Glutamatergic neuron (in vitro differentiated cells): ENCODE results near the gene ALPP. TPM values are rescaled to one million over a fixed set of nuclear protein-coding genes. Genes with fewer than 3 reads are reported as not detected.
"Not testable (repeated sequence)": the region's sequence is repeated elsewhere in the genome, so short reads cannot be mapped to it uniquely, and the experiment has no call there.

Experiments used
- DNase-seq: peaks from one replicate; pipeline ENCODE4 v3.0.0; 2022
- H3K27ac Mint-ChIP-seq: one replicate; pipeline ENCODE4 v1.8.0; 2020; ENCODE audit warnings: mild to moderate bottlenecking, mixed read lengths, inconsistent platforms; ENCODE audit not compliant: unreplicated experiment
- H3K27me3 Mint-ChIP-seq: one replicate; pipeline ENCODE4 v1.8.0; 2020; ENCODE audit warnings: mild to moderate bottlenecking, moderate library complexity, mixed read lengths, inconsistent platforms; ENCODE audit not compliant: unreplicated experiment
- H3K36me3 Mint-ChIP-seq: one replicate; pipeline ENCODE4 v1.8.0; 2020; ENCODE audit warnings: mild to moderate bottlenecking, mixed read lengths, inconsistent platforms; ENCODE audit not compliant: unreplicated experiment
- H3K4me1 Mint-ChIP-seq: one replicate; pipeline ENCODE4 v1.8.0; 2020; ENCODE audit warnings: mild to moderate bottlenecking, low read depth, mixed read lengths, inconsistent platforms; ENCODE audit not compliant: unreplicated experiment
- H3K4me3 Mint-ChIP-seq: one replicate; pipeline ENCODE4 v1.8.0; 2020; ENCODE audit warnings: mild to moderate bottlenecking, mixed read lengths, inconsistent platforms; ENCODE audit not compliant: unreplicated experiment
- H3K9me3 Mint-ChIP-seq: one replicate; pipeline ENCODE4 v1.8.0; 2020; ENCODE audit warnings: mild to moderate bottlenecking, moderate library complexity, mixed read lengths, inconsistent platforms; ENCODE audit not compliant: unreplicated experiment
- CTCF ChIP-seq: fragments of 200-600 bp; sonication (generic); IDR thresholded peaks from one replicate; pipeline ENCODE4 v1.5.0; 2021; ENCODE audit not compliant: partially characterized antibody, unreplicated experiment
- total RNA-seq: library from RNA; stranded (reverse); fragmentation: NEBNext Ultra II Directional; extraction: Animal tissue kit (Norgen Biotek cat#: 25700); gene quantifications from one replicate; pipeline ENCODE4 v1.2.1, GENCODE V29; 2021; ENCODE audit not compliant: unreplicated experiment

ALPP gene
- total RNA-seq, 1 donor from 2014 or later: 0.34 TPM

- no peak for DNase-seq
- no peak overlapping the region for H3K27ac Mint-ChIP-seq
- no peaks in the 10 kb centered on the region for H3K36me3 Mint-ChIP-seq
- no peaks in the 10 kb centered on the region for H3K9me3 Mint-ChIP-seq
- no peaks in the 10 kb centered on the region for H3K4me1 Mint-ChIP-seq
- no peak for TF ChIP-seq CTCF
- no peak overlapping the region for H3K4me3 Mint-ChIP-seq
- no peaks in the 10 kb centered on the region for H3K27me3 Mint-ChIP-seq
These were observed 41.4 kb upstream of the ALPP start for GRCh38 chr2:232336981-232337720.

- H3K4me1 Mint-ChIP-seq, H3K27me3 Mint-ChIP-seq, H3K27ac Mint-ChIP-seq, H3K4me3 Mint-ChIP-seq, DNase-seq, H3K36me3 Mint-ChIP-seq, H3K9me3 Mint-ChIP-seq: not testable (repeated sequence)
These were observed 40.3 kb upstream of the ALPP start for GRCh38 chr2:232338094-232338758.

- H3K27me3 Mint-ChIP-seq: no peaks in the 10 kb centered on the region
- no peak overlapping the region for H3K27ac Mint-ChIP-seq
- no peaks in the 10 kb centered on the region for H3K9me3 Mint-ChIP-seq
- no peak for TF ChIP-seq CTCF
- H3K36me3 Mint-ChIP-seq: no peaks in the 10 kb centered on the region
- no peak for DNase-seq
- H3K4me1 Mint-ChIP-seq: no peaks in the 10 kb centered on the region
- no peak overlapping the region for H3K4me3 Mint-ChIP-seq
These were observed 39.8 kb upstream of the ALPP start for GRCh38 chr2:232338759-232339106.

GRCh38 chr2:232339121-232340081 is 39.1 kb upstream of the ALPP start:
- no peak overlapping the region for H3K27ac Mint-ChIP-seq
- no peaks in the 10 kb centered on the region for H3K9me3 Mint-ChIP-seq
- H3K27me3 Mint-ChIP-seq: no peaks in the 10 kb centered on the region
- H3K4me1 Mint-ChIP-seq: no peaks in the 10 kb centered on the region
- no peaks in the 10 kb centered on the region for H3K36me3 Mint-ChIP-seq
- no peak for TF ChIP-seq CTCF
- no peak overlapping the region for H3K4me3 Mint-ChIP-seq
- DNase-seq: peak; percentile 23

- no peaks in the 10 kb centered on the region for H3K9me3 Mint-ChIP-seq
- no peak overlapping the region for H3K4me3 Mint-ChIP-seq
- H3K4me1 Mint-ChIP-seq: no peaks in the 10 kb centered on the region
- DNase-seq: peak; percentile 9
- H3K36me3 Mint-ChIP-seq: no peaks in the 10 kb centered on the region
- H3K27ac Mint-ChIP-seq: no peak overlapping the region
- TF ChIP-seq CTCF: no peak
- no peaks in the 10 kb centered on the region for H3K27me3 Mint-ChIP-seq
These were observed 38.2 kb upstream of the ALPP start for GRCh38 chr2:232340171-232340935.
